ENCODE measurements around the gene MORF4L1.

- TF ChIP-seq CTCF (IDR thresholded peaks at IDR 0.05): no peak
- TF ChIP-seq POLR2A (IDR thresholded peaks at IDR 0.05): no peak
Observed at GRCh38 chr15:78880242-78880533, 7.5 kb downstream of the MORF4L1 start.
